BLaER1 (cell line): ENCODE measurements around the gene MCM9.
A peak's percentile ranks its signal among the peaks of the same experiment; 100 is the strongest.

ENCODE experiments used
- H3K27ac ChIP-seq: shearing (Covaris generic); formaldehyde crosslinking; 2 replicates; pipeline ENCODE4 v1.8.1; 2022
- H3K27me3 ChIP-seq: shearing (Covaris generic); formaldehyde crosslinking; 2 replicates; pipeline ENCODE4 v1.8.1; 2022
- H3K36me3 ChIP-seq: shearing (Covaris generic); formaldehyde crosslinking; 2 replicates; pipeline ENCODE4 v1.8.1; 2022
- H3K4me1 ChIP-seq: shearing (Covaris generic); formaldehyde crosslinking; 2 replicates; pipeline ENCODE4 v1.8.1; 2022
- H3K4me2 ChIP-seq: shearing (Covaris generic); formaldehyde crosslinking; 2 replicates; pipeline ENCODE4 v1.8.1; 2022
- H3K4me3 ChIP-seq: shearing (Covaris generic); formaldehyde crosslinking; 2 replicates; pipeline ENCODE4 v1.8.1; 2022
- H3K9ac ChIP-seq: shearing (Covaris generic); formaldehyde crosslinking; 2 replicates; pipeline ENCODE4 v1.8.1; 2022
- H3K9me3 ChIP-seq: shearing (Covaris generic); formaldehyde crosslinking; 2 replicates; pipeline ENCODE4 v1.8.1; 2022
- H4K20me1 ChIP-seq: shearing (Covaris generic); formaldehyde crosslinking; 2 replicates; pipeline ENCODE4 v1.8.1; 2022
- Cebpa-rat ChIP-seq: shearing (Covaris generic); IDR thresholded peaks from 2 replicates; pipeline ENCODE4 v1.8.1; 2022

Gene MCM9

DNA sequence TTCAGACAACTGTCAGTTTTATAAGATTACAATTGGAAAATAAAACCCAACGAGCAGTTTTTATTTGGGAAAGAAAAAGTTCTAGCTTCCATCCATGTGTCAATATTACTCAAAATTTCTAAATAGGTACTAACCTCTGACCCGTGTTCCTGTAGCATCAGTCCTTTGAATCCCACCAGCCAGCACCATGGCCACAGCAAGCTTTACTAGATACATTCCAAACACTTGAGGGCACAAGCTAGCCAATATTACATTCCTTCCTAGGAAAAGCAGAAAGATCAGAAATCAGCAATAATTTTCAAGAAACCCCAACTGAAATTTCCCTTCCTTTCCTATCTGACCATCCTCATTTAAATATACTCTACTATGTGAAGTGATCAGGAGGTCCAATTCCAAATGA lies 21.8 kb downstream of the MCM9 start:
- Histone ChIP-seq H3K4me3 (no peak overlapping the region), H3K9ac (no peak overlapping the region), H3K36me3 (peaks cover 92% of the 10 kb centered on the region), H3K4me1 (no peaks in the 10 kb centered on the region), H4K20me1 (peaks cover 14% of the 10 kb centered on the region), H3K9me3 (no peaks in the 10 kb centered on the region), H3K4me2 (no peak overlapping the region), H3K27me3 (no peaks in the 10 kb centered on the region), H3K27ac (no peak overlapping the region)
- no peak for TF ChIP-seq Cebpa-rat

DNA sequence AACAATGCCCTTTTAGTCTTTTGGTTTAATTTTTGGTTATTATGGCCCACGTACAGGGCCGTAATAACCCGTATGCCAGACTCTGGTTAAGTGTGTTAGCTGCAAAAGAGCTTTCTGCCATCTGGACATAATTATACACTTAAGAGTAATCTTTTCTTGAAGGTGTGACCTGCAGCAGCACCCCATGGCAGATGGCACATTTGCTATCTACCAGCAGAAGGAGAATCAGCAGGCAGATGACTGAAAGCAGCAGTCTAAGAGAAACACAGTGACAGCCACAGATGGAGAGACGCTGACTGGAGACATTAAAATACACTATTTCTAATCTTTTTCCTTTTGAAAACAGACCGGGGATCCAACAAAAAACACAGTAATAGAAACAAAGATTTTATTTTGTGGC lies 22.3 kb downstream of the MCM9 start:
- Histone ChIP-seq H3K9me3 (no peaks in the 10 kb centered on the region), H4K20me1 (peaks cover 17% of the 10 kb centered on the region), H3K4me2 (no peak overlapping the region), H3K4me1 (no peaks in the 10 kb centered on the region), H3K4me3 (no peak overlapping the region), H3K27me3 (no peaks in the 10 kb centered on the region), H3K27ac (no peak overlapping the region), H3K36me3 (peaks cover 92% of the 10 kb centered on the region), H3K9ac (no peak overlapping the region)
- no peak for TF ChIP-seq Cebpa-rat

DNA sequence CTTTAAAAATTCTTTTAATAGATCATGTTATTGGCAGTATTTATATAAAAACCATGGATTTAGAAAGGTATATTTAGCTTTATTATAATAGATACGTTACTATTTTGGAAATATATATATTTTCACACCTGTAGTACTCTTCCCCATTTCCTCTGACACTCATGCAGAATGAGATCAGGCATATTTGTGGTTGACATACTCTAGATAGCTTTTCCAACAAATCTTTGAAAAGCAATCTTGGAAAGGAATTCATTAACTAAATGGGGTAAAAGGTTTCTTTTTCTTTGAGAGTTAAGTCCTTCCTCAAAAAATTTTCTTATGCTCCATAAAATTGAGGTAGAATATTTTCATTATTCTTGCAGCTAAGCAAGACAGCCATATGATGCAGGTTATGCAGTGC lies 26.5 kb downstream of the MCM9 start:
- TF ChIP-seq Cebpa-rat, result no peak
- Histone ChIP-seq H3K27ac (no peak overlapping the region), H3K36me3 (peaks cover 95% of the 10 kb centered on the region), H3K9ac (no peak overlapping the region), H3K4me3 (no peak overlapping the region), H3K4me1 (no peaks in the 10 kb centered on the region), H3K9me3 (no peaks in the 10 kb centered on the region), H4K20me1 (peaks cover 46% of the 10 kb centered on the region), H3K27me3 (no peaks in the 10 kb centered on the region), H3K4me2 (no peak overlapping the region)

DNA sequence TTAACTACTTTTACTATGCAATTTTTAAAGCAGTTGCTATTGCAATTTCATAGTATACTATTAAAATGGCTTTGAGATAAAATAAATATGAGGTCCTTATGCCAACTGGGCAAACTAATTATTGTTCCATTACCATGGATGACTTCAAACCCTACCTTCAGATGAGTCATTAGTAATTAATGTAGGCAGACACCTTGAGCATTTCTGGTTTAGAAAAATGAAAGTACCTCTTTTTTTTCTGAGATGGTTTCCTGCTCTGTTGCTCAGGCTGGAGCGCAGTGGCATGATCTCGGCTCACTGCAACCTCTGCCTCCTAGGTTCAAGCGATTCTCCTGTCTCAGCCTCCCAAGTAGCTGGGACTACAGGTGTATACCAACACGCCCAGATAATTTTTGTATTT lies 29.1 kb downstream of the MCM9 start:
- Histone ChIP-seq H3K9me3 (no peaks in the 10 kb centered on the region), H3K4me2 (no peak overlapping the region), H3K36me3 (peaks cover 97% of the 10 kb centered on the region), H3K9ac (no peak overlapping the region), H3K4me3 (no peak overlapping the region), H3K27me3 (no peaks in the 10 kb centered on the region), H3K4me1 (peaks cover under 1% of the 10 kb centered on the region; the same call in 1 of the 2 replicates), H3K27ac (no peak overlapping the region), H4K20me1 (peaks cover 63% of the 10 kb centered on the region)
- TF ChIP-seq Cebpa-rat, result no peak

DNA sequence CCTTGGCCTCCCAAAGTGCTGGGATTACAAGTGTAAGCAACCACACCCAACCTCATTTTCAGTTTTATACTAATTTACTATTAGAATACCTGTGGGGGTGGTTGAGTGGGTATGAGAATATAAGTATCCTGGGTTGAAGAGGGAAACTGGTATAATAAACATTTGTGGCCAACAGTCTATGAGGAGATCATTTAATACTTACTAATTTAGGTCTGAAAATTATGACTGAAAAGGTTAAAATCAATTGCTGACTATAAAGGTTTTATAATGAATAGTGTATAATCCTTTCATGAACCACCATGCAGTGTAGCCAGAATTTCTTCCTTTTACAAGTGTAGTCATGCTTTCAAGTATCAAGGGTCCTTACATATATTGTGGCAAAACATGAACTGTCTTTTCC lies 29.9 kb downstream of the MCM9 start:
- no peak for TF ChIP-seq Cebpa-rat

DNA sequence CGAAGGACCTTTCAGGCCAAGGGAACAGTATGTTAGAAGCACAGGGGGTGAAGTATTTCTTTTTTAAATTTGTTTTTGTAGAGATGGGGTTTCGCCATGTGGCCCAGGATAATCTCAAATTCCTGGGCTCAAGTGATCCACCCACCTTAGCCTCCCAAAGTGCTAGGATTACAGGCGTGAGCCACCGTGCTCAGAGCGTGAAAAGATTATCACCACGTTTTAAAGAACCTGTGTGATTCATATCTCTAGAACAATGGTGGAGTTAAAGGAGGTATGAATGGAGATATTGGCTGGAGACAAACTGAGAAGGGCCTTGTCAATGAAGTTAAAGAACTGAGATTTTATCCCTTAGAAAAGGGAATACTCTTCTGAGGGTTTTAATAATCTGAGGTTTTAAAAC lies 31.3 kb downstream of the MCM9 start:
- H4K20me1 ChIP-seq, result peaks cover 84% of the 10 kb centered on the region
- peaks cover 99% of the 10 kb centered on the region for H3K36me3 ChIP-seq
- H3K4me2 ChIP-seq, result no peak overlapping the region
- no peak overlapping the region for H3K4me3 ChIP-seq
- H3K4me1 ChIP-seq, result peaks cover 8% of the 10 kb centered on the region; the same call in 1 of the 2 replicates
- H3K27ac ChIP-seq, result no peak overlapping the region
- no peaks in the 10 kb centered on the region for H3K9me3 ChIP-seq
- H3K27me3 ChIP-seq, result no peaks in the 10 kb centered on the region
- TF ChIP-seq Cebpa-rat, result no peak
- no peak overlapping the region for H3K9ac ChIP-seq

More for the DNA sequence above, 29.9 kb downstream of the MCM9 start:
- Histone ChIP-seq H3K27me3 (no peaks in the 10 kb centered on the region), H3K4me3 (no peak overlapping the region), H3K4me1 (peaks cover 8% of the 10 kb centered on the region; the same call in 1 of the 2 replicates), H3K36me3 (peaks cover 97% of the 10 kb centered on the region), H3K27ac (no peak overlapping the region), H3K9me3 (no peaks in the 10 kb centered on the region), H3K4me2 (no peak overlapping the region), H4K20me1 (peaks cover 70% of the 10 kb centered on the region), H3K9ac (no peak overlapping the region)

DNA sequence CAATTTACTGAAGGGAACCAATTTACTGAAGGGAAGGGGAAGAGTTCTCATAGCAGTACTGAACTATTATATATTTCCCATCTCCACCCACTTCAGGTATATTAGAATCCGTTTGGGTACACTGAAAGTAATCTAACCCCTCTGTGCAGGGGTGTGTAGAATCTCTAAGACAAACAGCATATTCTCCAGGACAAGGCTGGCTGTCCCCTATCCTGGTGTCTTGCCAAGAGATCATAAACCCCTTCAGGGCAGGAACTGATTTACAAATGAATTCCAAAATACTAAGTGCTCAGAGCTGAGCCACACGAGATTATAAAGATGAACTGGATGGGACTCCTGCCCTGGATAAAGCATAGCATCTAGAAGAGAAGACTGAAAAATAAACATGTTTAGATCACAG lies 31.8 kb downstream of the MCM9 start:
- no peak for TF ChIP-seq Cebpa-rat
- Histone ChIP-seq H3K9ac (no peak overlapping the region), H3K27me3 (no peaks in the 10 kb centered on the region), H3K4me2 (no peak overlapping the region), H3K27ac (no peak overlapping the region), H3K36me3 (peaks cover 99% of the 10 kb centered on the region), H4K20me1 (peaks cover 85% of the 10 kb centered on the region), H3K4me3 (no peak overlapping the region), H3K9me3 (no peaks in the 10 kb centered on the region), H3K4me1 (peaks cover 8% of the 10 kb centered on the region; the same call in 1 of the 2 replicates)

DNA sequence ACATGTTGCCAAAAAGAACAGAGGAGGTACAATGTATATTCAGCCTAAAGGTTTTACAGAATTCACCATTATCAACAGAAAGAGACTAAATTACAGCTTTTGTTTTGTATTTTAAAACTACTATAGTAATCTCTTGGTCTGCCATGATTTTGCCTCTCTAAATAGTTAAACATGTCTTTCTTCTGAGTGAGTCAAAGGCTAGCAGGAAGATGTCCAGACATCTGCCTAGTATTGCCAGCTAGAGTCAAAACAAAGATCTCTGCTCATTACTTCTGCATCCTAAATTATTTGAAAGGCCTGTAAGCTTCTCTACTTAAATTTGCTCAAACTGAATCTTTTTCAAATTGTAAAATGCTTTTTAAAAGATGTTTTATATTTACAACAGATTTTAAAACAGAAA lies 32.2 kb downstream of the MCM9 start:
- H3K4me3 ChIP-seq, result no peak overlapping the region
- peaks cover 9% of the 10 kb centered on the region; the same call in 1 of the 2 replicates for H3K4me1 ChIP-seq
- no peaks in the 10 kb centered on the region for H3K9me3 ChIP-seq
- H3K27me3 ChIP-seq, result no peaks in the 10 kb centered on the region
- no peak overlapping the region for H3K4me2 ChIP-seq
- H4K20me1 ChIP-seq, result peaks cover 86% of the 10 kb centered on the region
- no peak overlapping the region for H3K27ac ChIP-seq
- no peak for TF ChIP-seq Cebpa-rat
- H3K36me3 ChIP-seq, result peaks cover 97% of the 10 kb centered on the region
- H3K9ac ChIP-seq, result no peak overlapping the region

DNA sequence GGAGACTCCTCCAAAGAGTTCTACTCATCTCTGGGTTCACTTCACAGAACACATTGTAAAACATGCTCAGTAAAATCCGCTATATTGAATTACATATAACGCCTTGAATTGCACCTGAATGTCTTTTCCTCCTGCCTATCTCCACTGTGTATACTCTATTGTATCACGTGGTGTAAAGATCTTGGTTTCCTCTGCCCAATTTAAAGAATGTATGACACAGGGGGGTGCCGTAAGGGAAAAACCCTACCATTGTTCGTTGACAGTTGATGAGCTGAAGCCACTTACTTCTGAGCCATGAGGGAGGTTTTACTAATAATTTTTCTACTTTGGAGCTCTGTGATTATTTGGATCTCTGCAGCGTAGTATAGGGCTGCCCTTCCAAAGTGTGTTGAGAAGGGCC lies 35.0 kb downstream of the MCM9 start:
- Histone ChIP-seq H3K9ac (no peak overlapping the region), H3K9me3 (no peaks in the 10 kb centered on the region), H3K4me1 (peaks cover 29% of the 10 kb centered on the region), H3K27ac (no peak overlapping the region), H3K36me3 (peaks cover 75% of the 10 kb centered on the region), H4K20me1 (peaks cover 96% of the 10 kb centered on the region), H3K4me3 (no peak overlapping the region), H3K27me3 (no peaks in the 10 kb centered on the region), H3K4me2 (no peak overlapping the region)
- TF ChIP-seq Cebpa-rat, result no peak

DNA sequence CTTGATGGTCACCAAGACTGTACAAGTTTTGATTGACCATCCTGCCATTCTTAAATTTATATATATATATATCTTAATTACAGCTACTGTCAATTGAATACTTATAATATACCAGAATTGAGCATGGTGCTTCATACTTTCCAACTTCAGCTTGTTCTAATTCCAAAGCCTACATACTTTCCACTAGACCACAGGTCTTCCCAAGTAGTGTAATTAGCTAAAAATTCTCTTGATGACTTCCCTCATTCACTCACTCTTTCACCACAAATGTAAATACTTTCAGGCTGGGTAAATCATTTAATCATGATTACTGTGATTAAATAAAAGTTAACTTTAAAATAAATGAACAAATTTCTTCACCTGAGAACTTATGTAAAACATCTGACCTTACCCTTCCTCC lies 37.6 kb downstream of the MCM9 start:
- H3K9me3 ChIP-seq, result no peaks in the 10 kb centered on the region
- H3K4me3 ChIP-seq, result no peak overlapping the region
- H3K27me3 ChIP-seq, result no peaks in the 10 kb centered on the region
- H3K4me1 ChIP-seq, result peaks cover 34% of the 10 kb centered on the region
- peak overlapping the region; percentile 74 for H3K4me2 ChIP-seq
- peaks cover 50% of the 10 kb centered on the region for H3K36me3 ChIP-seq
- H3K9ac ChIP-seq, result no peak overlapping the region
- peaks cover 77% of the 10 kb centered on the region for H4K20me1 ChIP-seq
- H3K27ac ChIP-seq, result no peak overlapping the region
- TF ChIP-seq Cebpa-rat, result no peak
